ENCODE data around the gene MRPS22.

DNA sequence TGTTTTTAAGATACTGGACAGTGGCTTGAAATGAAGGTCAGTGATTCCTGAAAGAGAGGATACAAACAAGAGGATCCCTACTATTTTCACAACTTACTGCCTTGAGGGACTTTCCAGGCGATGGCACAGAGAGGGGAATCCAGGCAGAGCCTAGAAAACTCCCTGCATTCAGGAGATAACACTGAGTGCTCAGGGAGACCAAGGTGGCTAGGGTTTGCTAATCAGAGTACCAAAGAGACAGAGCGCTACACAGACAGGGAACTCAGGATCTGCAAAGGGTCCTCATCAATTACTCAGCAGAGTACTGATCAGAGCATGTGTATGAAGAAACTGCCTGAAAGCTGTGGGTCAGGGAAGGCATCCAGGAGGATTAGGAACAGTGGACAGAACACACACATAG, 11.7 kb upstream of the MRPS22 start:
- TF ChIP-seq, protein P1, sequence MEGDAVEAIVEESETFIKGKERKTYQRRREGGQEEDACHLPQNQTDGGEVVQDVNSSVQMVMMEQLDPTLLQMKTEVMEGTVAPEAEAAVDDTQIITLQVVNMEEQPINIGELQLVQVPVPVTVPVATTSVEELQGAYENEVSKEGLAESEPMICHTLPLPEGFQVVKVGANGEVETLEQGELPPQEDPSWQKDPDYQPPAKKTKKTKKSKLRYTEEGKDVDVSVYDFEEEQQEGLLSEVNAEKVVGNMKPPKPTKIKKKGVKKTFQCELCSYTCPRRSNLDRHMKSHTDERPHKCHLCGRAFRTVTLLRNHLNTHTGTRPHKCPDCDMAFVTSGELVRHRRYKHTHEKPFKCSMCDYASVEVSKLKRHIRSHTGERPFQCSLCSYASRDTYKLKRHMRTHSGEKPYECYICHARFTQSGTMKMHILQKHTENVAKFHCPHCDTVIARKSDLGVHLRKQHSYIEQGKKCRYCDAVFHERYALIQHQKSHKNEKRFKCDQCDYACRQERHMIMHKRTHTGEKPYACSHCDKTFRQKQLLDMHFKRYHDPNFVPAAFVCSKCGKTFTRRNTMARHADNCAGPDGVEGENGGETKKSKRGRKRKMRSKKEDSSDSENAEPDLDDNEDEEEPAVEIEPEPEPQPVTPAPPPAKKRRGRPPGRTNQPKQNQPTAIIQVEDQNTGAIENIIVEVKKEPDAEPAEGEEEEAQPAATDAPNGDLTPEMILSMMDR (IDR thresholded peaks at IDR 0.05 in 2 of 3, conservative IDR thresholded peaks at IDR 0.05 in 1 of 3; ENCODE audit: insufficient read depth in 2 of 3, low read depth in 1 of 3, low read length in 3 of 3), result no peak
- no peak for TF ChIP-seq CEBPG (CRISPR knock-in tag; IDR thresholded peaks at IDR 0.05)
- TF ChIP-seq CEBPG (tag; conservative IDR thresholded peaks at IDR 0.05 in 1 of 2, IDR thresholded peaks at IDR 0.05 in 1 of 2), result no peak
- TF ChIP-seq, protein P2, sequence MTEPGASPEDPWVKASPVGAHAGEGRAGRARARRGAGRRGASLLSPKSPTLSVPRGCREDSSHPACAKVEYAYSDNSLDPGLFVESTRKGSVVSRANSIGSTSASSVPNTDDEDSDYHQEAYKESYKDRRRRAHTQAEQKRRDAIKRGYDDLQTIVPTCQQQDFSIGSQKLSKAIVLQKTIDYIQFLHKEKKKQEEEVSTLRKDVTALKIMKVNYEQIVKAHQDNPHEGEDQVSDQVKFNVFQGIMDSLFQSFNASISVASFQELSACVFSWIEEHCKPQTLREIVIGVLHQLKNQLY (CRISPR knock-in tag; conservative IDR thresholded peaks at IDR 0.05), result no peak
